Liver (tissue), 9 donors: ENCODE data around the gene DNAI4. TPM values are rescaled to one million over a fixed set of nuclear protein-coding genes. Genes with fewer than 3 reads are reported as not detected.
"Not testable (repeated sequence)": the region's sequence is repeated elsewhere in the genome, so short reads cannot be mapped to it uniquely, and the experiment has no call there.

Experiments used
- DNase-seq: peaks from one replicate; pipeline ENCODE4 v3.0.0-alpha.2; 2017; ENCODE audit warnings: low spot score
- H3K27ac ChIP-seq, 2 donors: one replicate each; pipeline ENCODE4 v1.7.0; 2013; ENCODE audit warnings: inconsistent platforms in 2 of 2, low read length in 2 of 2, control low read depth in 1 of 2, low read depth in 1 of 2, mild to moderate bottlenecking in 1 of 2
- H3K27me3 ChIP-seq, 4 donors: one replicate each; pipeline versions ENCODE4 v1.6.1 to v1.7.0; 2013; ENCODE audit warnings: low read length in 3 of 4, inconsistent platforms in 1 of 4, mild to moderate bottlenecking in 1 of 4, moderate library complexity in 1 of 4; ENCODE audit not compliant: control insufficient read depth in 4 of 4, insufficient read depth in 4 of 4
- H3K36me3 ChIP-seq, 4 donors: one replicate each; pipeline versions ENCODE4 v1.6.1 to v1.7.0; 2013; ENCODE audit warnings: low read length in 3 of 4, mild to moderate bottlenecking in 3 of 4, low read depth in 1 of 4, moderate library complexity in 1 of 4; ENCODE audit not compliant: control insufficient read depth in 4 of 4, insufficient read depth in 3 of 4
- H3K4me1 ChIP-seq, 4 donors: one replicate each; pipeline versions ENCODE4 v1.6.1 to v1.7.0; 2013; ENCODE audit warnings: low read length in 3 of 4, mild to moderate bottlenecking in 3 of 4, moderate library complexity in 1 of 4; ENCODE audit not compliant: control insufficient read depth in 4 of 4, insufficient read depth in 4 of 4
- H3K4me3 ChIP-seq, 3 donors: one replicate each; pipeline versions ENCODE4 v1.6.1 to v1.7.0; 2013; ENCODE audit warnings: low read length in 3 of 3, control low read depth in 1 of 3, low read depth in 1 of 3, mild to moderate bottlenecking in 1 of 3
- H3K9ac ChIP-seq, 2 donors: one replicate each; pipeline ENCODE4 v1.7.0; 2013; ENCODE audit warnings: low read length in 2 of 2, mild to moderate bottlenecking in 2 of 2, moderate library complexity in 2 of 2, control low read depth in 1 of 2, low read depth in 1 of 2
- H3K9me3 ChIP-seq, 4 donors: one replicate each; pipeline versions ENCODE4 v1.6.1 to v1.7.0; 2013; ENCODE audit warnings: low read length in 3 of 4; ENCODE audit not compliant: control insufficient read depth in 4 of 4
- EGR1 ChIP-seq, 2 donors: IDR thresholded peaks; 2 replicates each; pipeline ENCODE4 v1.6.1; 2016 to 2018; ENCODE audit warnings: antibody characterized with exemption in 2 of 2, low read depth in 2 of 2
- FOXA1 ChIP-seq: IDR thresholded peaks from 2 replicates; pipeline ENCODE4 v1.6.1; 2016; ENCODE audit warnings: antibody characterized with exemption
- GABPA ChIP-seq, 2 donors: IDR thresholded peaks in 1 of 2; conservative IDR thresholded peaks in 1 of 2; 2 replicates each; pipeline ENCODE4 v1.6.1; 2016; ENCODE audit warnings: antibody characterized with exemption in 2 of 2, mild to moderate bottlenecking in 1 of 2, moderate library complexity in 1 of 2
- HNF4A ChIP-seq, 2 donors: conservative IDR thresholded peaks; 2 replicates each; pipeline ENCODE4 v1.6.1; 2016; ENCODE audit warnings: antibody characterized with exemption in 2 of 2, mild to moderate bottlenecking in 2 of 2
- HNF4G ChIP-seq: IDR thresholded peaks from 2 replicates; pipeline ENCODE4 v1.6.1; 2016; ENCODE audit warnings: antibody characterized with exemption
- NR2F2 ChIP-seq: IDR thresholded peaks from 2 replicates; pipeline ENCODE4 v1.6.1; 2016; ENCODE audit warnings: antibody characterized with exemption
- RAD21 ChIP-seq, 2 donors: IDR thresholded peaks; 2 replicates each; pipeline ENCODE4 v1.6.1; 2016; ENCODE audit warnings: antibody characterized with exemption in 2 of 2, mild to moderate bottlenecking in 2 of 2
- RXRA ChIP-seq, 2 donors: IDR thresholded peaks; 2 replicates each; pipeline ENCODE4 v1.6.1; 2017 to 2018; ENCODE audit warnings: antibody characterized with exemption in 2 of 2, mild to moderate bottlenecking in 1 of 2
- TAF1 ChIP-seq: conservative IDR thresholded peaks from 2 replicates; pipeline ENCODE4 v1.6.1; 2016; ENCODE audit warnings: antibody characterized with exemption, mild to moderate bottlenecking
- YY1 ChIP-seq: IDR thresholded peaks from 2 replicates; pipeline ENCODE4 v1.6.1; 2016; ENCODE audit warnings: antibody characterized with exemption, mild to moderate bottlenecking
- WGBS: extraction: QIAGEN DNeasy Blood & Tissue Kit; methylation state at CpG from one replicate; pipeline ENCODE4 v1.1.7; 2013; 5-methylcytosine and 5-hydroxymethylcytosine counted together
- polyA plus RNA-seq, 2 donors: library from polyadenylated mRNA; stranded (reverse) in 1 of 2; unstranded in 1 of 2; fragments of 200-250 nt in 1 of 2; fragments of >200 nt in 1 of 2; fragmentation: Nextera tagmentation in 1 of 2; extraction: Ambion mirVana in 1 of 2; gene quantifications; one replicate each; pipeline versions ENCODE4 v1.2.1 to v1.2.3, GENCODE V29; 2013 to 2015
- total RNA-seq, 2 donors: library from RNA; depleted of rRNA; stranded (reverse); fragments of >200 nt; gene quantifications; one replicate each; pipeline ENCODE4 v1.2.3, GENCODE V29; 2014
- TF ChIP-seq, protein P1 (sequence below): IDR thresholded peaks from 2 replicates; pipeline ENCODE4 v1.6.1; 2016; ENCODE audit warnings: antibody characterized with exemption
- TF ChIP-seq, protein P2 (sequence below): IDR thresholded peaks from 2 replicates; pipeline ENCODE4 v1.6.1; 2016; ENCODE audit warnings: antibody characterized with exemption
- TF ChIP-seq, protein P3 (sequence below): IDR thresholded peaks from 2 replicates; pipeline ENCODE4 v1.6.1; 2016; ENCODE audit warnings: antibody characterized with exemption
- donor health status: healthy.
- donor health status: healthy.
- donor health status: healthy.
- donor health status: healthy.
- donor health status: healthy.

The DNAI4 gene
- total and polyA plus RNA-seq, 4 donors: 0.42 to 1.8 (median 0.84) TPM

DNA sequence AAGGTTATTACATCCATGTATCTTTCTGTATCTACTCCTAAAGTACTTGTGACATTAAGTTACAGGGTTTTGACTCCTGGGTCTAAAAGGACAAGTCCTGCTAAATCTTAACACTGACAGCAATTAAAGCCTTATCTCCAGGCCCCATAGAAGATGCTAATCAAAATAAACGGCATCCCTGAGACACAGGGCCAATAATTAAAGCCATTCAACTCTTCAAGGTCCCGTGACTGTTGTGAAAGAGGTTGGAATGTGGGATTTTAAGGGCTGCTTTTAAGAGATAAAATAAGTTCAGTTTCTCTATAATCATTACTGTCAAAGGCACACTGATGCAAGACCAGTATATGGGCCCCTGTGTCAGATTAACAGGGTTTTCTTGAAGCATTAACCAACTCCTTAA, 8.3 kb downstream of the DNAI4 start:
- H3K9me3 ChIP-seq: no peaks in the 10 kb centered on the region
- H3K9ac ChIP-seq: no peak overlapping the region
- H3K27ac ChIP-seq: no peak overlapping the region
- no peaks in the 10 kb centered on the region for H3K4me1 ChIP-seq
- no peaks in the 10 kb centered on the region for H3K36me3 ChIP-seq
- 61% methylated on average over 2 of the region's 2 CpGs for WGBS
- no peak overlapping the region for H3K4me3 ChIP-seq
- TF ChIP-seq, protein P1, sequence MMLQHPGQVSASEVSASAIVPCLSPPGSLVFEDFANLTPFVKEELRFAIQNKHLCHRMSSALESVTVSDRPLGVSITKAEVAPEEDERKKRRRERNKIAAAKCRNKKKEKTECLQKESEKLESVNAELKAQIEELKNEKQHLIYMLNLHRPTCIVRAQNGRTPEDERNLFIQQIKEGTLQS: no peak
- DNase-seq: no peak
- no peaks in the 10 kb centered on the region for H3K27me3 ChIP-seq

DNA sequence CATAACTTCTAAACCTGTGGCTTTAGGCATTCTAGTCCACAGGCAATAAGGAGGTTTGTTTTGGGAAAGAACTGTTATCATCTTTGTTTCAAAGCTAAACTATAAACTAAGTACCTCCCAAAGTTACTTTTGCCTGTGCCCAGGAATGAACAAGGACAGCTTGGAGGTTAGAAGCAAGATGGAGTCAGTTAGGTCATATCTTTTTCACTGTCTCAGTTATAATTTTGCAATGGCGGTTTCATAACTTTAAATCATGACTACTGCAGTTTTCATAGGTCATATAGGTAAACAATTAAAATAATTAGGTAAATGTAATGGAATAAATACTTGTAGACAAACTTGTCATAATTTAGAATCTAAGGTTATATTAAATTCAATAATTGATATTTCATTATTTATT, 9.5 kb downstream of the DNAI4 start:
- H3K36me3 ChIP-seq, H3K27ac ChIP-seq, H3K9ac ChIP-seq, DNase-seq, H3K9me3 ChIP-seq, H3K27me3 ChIP-seq, H3K4me3 ChIP-seq, H3K4me1 ChIP-seq: not testable (repeated sequence)
- 98% methylated on average over 1 of the region's 1 CpG for WGBS

DNA sequence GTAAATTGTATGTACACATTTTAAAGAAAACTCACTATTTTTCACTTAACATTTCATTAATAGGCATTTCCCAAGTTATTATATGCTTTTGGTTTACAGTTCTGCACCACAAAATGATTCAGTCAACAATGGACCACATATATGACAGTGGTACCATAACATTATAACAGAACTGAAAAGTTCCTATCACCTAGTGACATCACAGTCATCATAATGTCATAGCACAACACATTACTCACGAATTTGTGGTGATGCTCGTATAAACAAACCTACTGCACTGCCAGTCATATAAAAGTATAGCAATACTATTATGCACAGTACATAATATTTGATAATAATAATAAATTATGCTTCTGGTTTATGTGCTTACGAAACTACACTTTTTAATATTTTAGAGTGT, 30.9 kb downstream of the DNAI4 start:
- H3K4me3 ChIP-seq: no peak overlapping the region
- no peak for DNase-seq
- H3K36me3 ChIP-seq: no peaks in the 10 kb centered on the region
- no peak overlapping the region for H3K9ac ChIP-seq
- H3K4me1 ChIP-seq: no peaks in the 10 kb centered on the region
- TF ChIP-seq HNF4A (conservative IDR thresholded peaks at IDR 0.05): no peak
- no peak for TF ChIP-seq RAD21 (IDR thresholded peaks at IDR 0.05)
- TF ChIP-seq, protein P2, sequence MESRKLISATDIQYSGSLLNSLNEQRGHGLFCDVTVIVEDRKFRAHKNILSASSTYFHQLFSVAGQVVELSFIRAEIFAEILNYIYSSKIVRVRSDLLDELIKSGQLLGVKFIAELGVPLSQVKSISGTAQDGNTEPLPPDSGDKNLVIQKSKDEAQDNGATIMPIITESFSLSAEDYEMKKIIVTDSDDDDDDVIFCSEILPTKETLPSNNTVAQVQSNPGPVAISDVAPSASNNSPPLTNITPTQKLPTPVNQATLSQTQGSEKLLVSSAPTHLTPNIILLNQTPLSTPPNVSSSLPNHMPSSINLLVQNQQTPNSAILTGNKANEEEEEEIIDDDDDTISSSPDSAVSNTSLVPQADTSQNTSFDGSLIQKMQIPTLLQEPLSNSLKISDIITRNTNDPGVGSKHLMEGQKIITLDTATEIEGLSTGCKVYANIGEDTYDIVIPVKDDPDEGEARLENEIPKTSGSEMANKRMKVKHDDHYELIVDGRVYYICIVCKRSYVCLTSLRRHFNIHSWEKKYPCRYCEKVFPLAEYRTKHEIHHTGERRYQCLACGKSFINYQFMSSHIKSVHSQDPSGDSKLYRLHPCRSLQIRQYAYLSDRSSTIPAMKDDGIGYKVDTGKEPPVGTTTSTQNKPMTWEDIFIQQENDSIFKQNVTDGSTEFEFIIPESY: no peak
- no peak for TF ChIP-seq EGR1 (IDR thresholded peaks at IDR 0.05; ENCODE audit: low read depth in 2 of 2)
- no peak for TF ChIP-seq RXRA (IDR thresholded peaks at IDR 0.05)
- TF ChIP-seq HNF4G: no peak
- TF ChIP-seq YY1: no peak
- no peak for TF ChIP-seq GABPA (IDR thresholded peaks at IDR 0.05 in 1 of 2, conservative IDR thresholded peaks at IDR 0.05 in 1 of 2)
- TF ChIP-seq FOXA1: no peak
- TF ChIP-seq, protein P1: no peak
- TF ChIP-seq NR2F2: no peak
- no peak for TF ChIP-seq TAF1
- no peak overlapping the region for H3K27ac ChIP-seq
- H3K27me3 ChIP-seq: no peaks in the 10 kb centered on the region
- no peaks in the 10 kb centered on the region for H3K9me3 ChIP-seq
- 91% methylated on average over 3 of the region's 3 CpGs for WGBS

DNA sequence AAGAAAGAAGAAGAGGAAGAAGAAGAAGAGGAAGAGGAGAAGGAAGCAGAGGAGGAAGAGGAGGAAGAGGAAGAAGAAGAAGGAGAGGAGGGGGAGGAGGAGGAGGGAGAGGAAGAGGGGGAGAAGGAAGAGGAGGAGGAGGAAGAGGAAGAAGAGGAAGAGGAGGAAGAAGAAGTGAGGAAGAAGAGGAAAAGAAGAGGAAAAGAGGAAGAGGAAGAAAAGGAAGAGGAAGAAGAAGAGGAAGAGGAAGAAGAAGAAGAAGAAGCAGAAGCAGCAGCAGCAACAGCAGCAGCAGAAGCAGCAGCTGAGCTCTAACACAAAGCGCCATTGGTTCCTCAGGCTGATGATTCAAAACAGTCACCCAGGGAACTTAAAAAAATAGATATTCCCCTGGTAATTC, 34.0 kb downstream of the DNAI4 start:
- Histone ChIP-seq H3K4me1 (no peaks in the 10 kb centered on the region), H3K27me3 (no peaks in the 10 kb centered on the region)
- DNase-seq: no peak

More for the DNA sequence above, 34.0 kb downstream of the DNAI4 start:
- Histone ChIP-seq H3K4me3 (no peak overlapping the region), H3K9ac (no peak overlapping the region), H3K9me3 (no peaks in the 10 kb centered on the region), H3K27ac (no peak overlapping the region), H3K36me3 (no peaks in the 10 kb centered on the region)
- TF ChIP-seq, protein P3, sequence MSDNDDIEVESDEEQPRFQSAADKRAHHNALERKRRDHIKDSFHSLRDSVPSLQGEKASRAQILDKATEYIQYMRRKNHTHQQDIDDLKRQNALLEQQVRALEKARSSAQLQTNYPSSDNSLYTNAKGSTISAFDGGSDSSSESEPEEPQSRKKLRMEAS: no peak
- WGBS: 98% methylated on average over 1 of the region's 1 CpG
